Renal cortical epithelial cell (primary cell): ENCODE results near the gene NOD2. TPM values are rescaled to one million over a fixed set of nuclear protein-coding genes. Genes with fewer than 3 reads are reported as not detected.
A peak's percentile ranks its signal among the peaks of the same experiment; 100 is the strongest.

Source experiments
- DNase-seq: peaks from one replicate; pipeline ENCODE4 v3.0.0-alpha.2; 2011; ENCODE audit warnings: low read depth
- total RNA-seq: library from RNA; depleted of rRNA; stranded (reverse); fragments of >200 nt; gene quantifications from 2 replicates; pipeline ENCODE4 v1.2.3, GENCODE V29; 2014

Gene NOD2
- total RNA-seq, 1 donor from 2014 or later, result 0.10 TPM

- DNase-seq, result no peak
Observed at GRCh38 chr16:50694206-50694605, 800 bp downstream of the NOD2 start.

GRCh38 chr16:50695017-50696000 lies 1.9 kb downstream of the NOD2 start:
- no peak for DNase-seq

- DNase-seq, result no peak
Observed at GRCh38 chr16:50696126-50696525, 2.7 kb downstream of the NOD2 start.

- peak; percentile 59 for DNase-seq
Observed at GRCh38 chr16:50696575-50697420, 3.4 kb downstream of the NOD2 start.

GRCh38 chr16:50697421-50697715 lies 4.0 kb downstream of the NOD2 start:
- DNase-seq, result no peak

- peak; percentile 71 for DNase-seq
Observed at GRCh38 chr16:50697881-50698767, 4.7 kb downstream of the NOD2 start.

GRCh38 chr16:50699326-50700159 lies 6.1 kb downstream of the NOD2 start:
- no peak for DNase-seq

GRCh38 chr16:50702725-50703124 lies 9.3 kb downstream of the NOD2 start:
- DNase-seq, result peak; percentile 63

- no peak for DNase-seq
Observed at GRCh38 chr16:50704245-50704644, 10.8 kb downstream of the NOD2 start.

GRCh38 chr16:50705436-50706110 lies 12.2 kb downstream of the NOD2 start:
- DNase-seq, result no peak

GRCh38 chr16:50706250-50706649 lies 12.8 kb downstream of the NOD2 start:
- no peak for DNase-seq

GRCh38 chr16:50708373-50709060 lies 15.1 kb downstream of the NOD2 start:
- no peak for DNase-seq

GRCh38 chr16:50709061-50709684 lies 15.8 kb downstream of the NOD2 start:
- DNase-seq, result no peak

GRCh38 chr16:50709980-50710379 lies 16.6 kb downstream of the NOD2 start:
- no peak for DNase-seq

GRCh38 chr16:50711040-50711439 lies 17.6 kb downstream of the NOD2 start:
- no peak for DNase-seq

- DNase-seq, result no peak
Observed at GRCh38 chr16:50711862-50712559, 18.6 kb downstream of the NOD2 start.

GRCh38 chr16:50712560-50712898 lies 19.1 kb downstream of the NOD2 start:
- DNase-seq, result no peak

- DNase-seq, result no peak
Observed at GRCh38 chr16:50712956-50713355, 19.6 kb downstream of the NOD2 start.

GRCh38 chr16:50717091-50717490 lies 23.7 kb downstream of the NOD2 start:
- no peak for DNase-seq
